HepG2 (cell line): ENCODE measurements around the gene NUFIP2. TPM values are rescaled to one million over a fixed set of nuclear protein-coding genes. Genes with fewer than 3 reads are reported as not detected.

Source experiments
- CENPX ChIP-seq: sonication (generic); formaldehyde crosslinking; IDR thresholded peaks from 2 replicates; pipeline ENCODE4 v1.9.0; 2021; ENCODE audit warnings: mild to moderate bottlenecking, missing genetic modification reagents, moderate library complexity
- ESRRA ChIP-seq: sonication (generic); formaldehyde crosslinking; IDR thresholded peaks from 2 replicates; pipeline ENCODE4 v1.5.1; 2020; ENCODE audit warnings: mild to moderate bottlenecking, low read depth, missing genetic modification reagents
- FOXA1 ChIP-seq, 2 experiments: fragments of 450-650 bp in 1 of 2; sonication (generic) in 1 of 2; formaldehyde crosslinking in 1 of 2; IDR thresholded peaks; 2 replicates each; pipeline versions ENCODE4 v1.4.0 to v1.6.1; 2016 to 2020; ENCODE audit warnings: missing genetic modification reagents in 1 of 2
- FOXK2 ChIP-seq: fragments of 450-650 bp; IDR thresholded peaks from 2 replicates; pipeline ENCODE4 v1.6.1; 2016
- HCFC1 ChIP-seq: fragments of 150-350 bp; IDR thresholded peaks from 2 replicates; pipeline ENCODE4 v1.6.1; 2014; ENCODE audit warnings: low read depth, low read length
- HNRNPUL1 ChIP-seq: fragments of 200-400 bp; formaldehyde crosslinking; IDR thresholded peaks from 2 replicates; pipeline ENCODE4 v1.6.1; 2017; ENCODE audit warnings: low read depth, mild to moderate bottlenecking, low read length, moderate library complexity
- NCOR1 ChIP-seq: fragments of 200-600 bp; sonication (generic); IDR thresholded peaks from 2 replicates; pipeline ENCODE4 v1.7.0; 2017; ENCODE audit warnings: antibody characterized with exemption, low read length, borderline replicate concordance
- NKX3-1 ChIP-seq: sonication (generic); formaldehyde crosslinking; IDR thresholded peaks from 2 replicates; pipeline ENCODE4 v1.5.0; 2020; ENCODE audit warnings: missing genetic modification reagents
- RFXAP ChIP-seq: sonication (generic); formaldehyde crosslinking; IDR thresholded peaks from 2 replicates; pipeline ENCODE4 v1.4.0; 2020; ENCODE audit warnings: missing genetic modification reagents, borderline replicate concordance
- TOE1 ChIP-seq: sonication (generic); formaldehyde crosslinking; IDR thresholded peaks from 2 replicates; pipeline ENCODE4 v1.4.0; 2020; ENCODE audit warnings: mild to moderate bottlenecking, missing genetic modification reagents
- WIZ ChIP-seq: sonication (generic); formaldehyde crosslinking; IDR thresholded peaks from 2 replicates; pipeline ENCODE4 v1.5.1; 2020; ENCODE audit warnings: mild to moderate bottlenecking, missing genetic modification reagents
- XRCC5 ChIP-seq: fragments of 200-400 bp; formaldehyde crosslinking; optimal IDR thresholded peaks from 2 replicates; pipeline ENCODE3; 2017; ENCODE audit warnings: mild to moderate bottlenecking, low read length
- ZFP36L1 ChIP-seq: sonication (generic); formaldehyde crosslinking; IDR thresholded peaks from 2 replicates; pipeline ENCODE4 v1.8.0; 2022; ENCODE audit warnings: mild to moderate bottlenecking, missing genetic modification reagents, moderate library complexity
- ZMAT3 ChIP-seq: sonication (generic); formaldehyde crosslinking; conservative IDR thresholded peaks from 2 replicates; pipeline ENCODE4 v1.7.0; 2021; ENCODE audit warnings: missing genetic modification reagents
- ZNF382 ChIP-seq: sonication (generic); formaldehyde crosslinking; IDR thresholded peaks from 2 replicates; pipeline ENCODE4 v1.5.0; 2020; ENCODE audit warnings: missing genetic modification reagents, mild to moderate bottlenecking, borderline replicate concordance
- ZNF660 ChIP-seq: sonication (generic); formaldehyde crosslinking; IDR thresholded peaks from 2 replicates; pipeline ENCODE4 v1.5.1; 2020; ENCODE audit warnings: mild to moderate bottlenecking, low read depth, missing genetic modification reagents, borderline replicate concordance
- ZNF879 ChIP-seq: sonication (generic); formaldehyde crosslinking; IDR thresholded peaks from 2 replicates; pipeline ENCODE4 v1.8.1; 2023; ENCODE audit warnings: missing genetic modification reagents
- ZSCAN12 ChIP-seq: sonication (generic); formaldehyde crosslinking; IDR thresholded peaks from 2 replicates; pipeline ENCODE4 v1.9.0; 2021; ENCODE audit warnings: mild to moderate bottlenecking, missing genetic modification reagents
- polyA plus RNA-seq, 8 experiments: library from polyadenylated mRNA; depleted of rRNA in 3 of 8; stranded (reverse) in 7 of 8; unstranded in 1 of 8; fragments of >200 nt; fragmentation: Illumina TruSeq in 4 of 8; extraction: Trizol in 4 of 8; gene quantifications; 2 replicates each; pipeline versions ENCODE4 v1.2.1 to v1.2.3, GENCODE V29; 2011 to 2016; ENCODE audit warnings: low read depth in 4 of 8, missing spikeins in 1 of 8, mixed read lengths in 1 of 8; ENCODE audit not compliant: insufficient read depth in 1 of 8
- total RNA-seq, 5 experiments: library from RNA; depleted of rRNA; stranded (reverse); fragments of >200 nt; fragmentation: Illumina TruSeq; extraction: Trizol; gene quantifications; 2 replicates each; pipeline ENCODE4 v1.2.3, GENCODE V29; 2016; ENCODE audit warnings: low read depth in 1 of 5
- TF ChIP-seq, protein P1 (sequence below): IDR thresholded peaks from 2 replicates; pipeline ENCODE4 v1.6.1; 2016; ENCODE audit warnings: mild to moderate bottlenecking, missing biosample characterization, missing genetic modification reagents
- TF ChIP-seq, protein P2 (sequence below): sonication (generic); formaldehyde crosslinking; IDR thresholded peaks from 2 replicates; pipeline ENCODE4 v1.4.0; 2020; ENCODE audit warnings: missing genetic modification reagents
- TF ChIP-seq, protein P3 (sequence below): IDR thresholded peaks from 2 replicates; pipeline ENCODE4 v1.6.1; 2018; ENCODE audit warnings: missing genetic modification reagents
- TF ChIP-seq, protein P4 (sequence below): sonication (generic); formaldehyde crosslinking; IDR thresholded peaks from 2 replicates; pipeline ENCODE4 v1.4.0; 2020; ENCODE audit warnings: missing genetic modification reagents
- TF ChIP-seq, protein P5 (sequence below): sonication (generic); formaldehyde crosslinking; IDR thresholded peaks from 2 replicates; pipeline ENCODE4 v1.8.0; 2022; ENCODE audit warnings: mild to moderate bottlenecking, missing genetic modification reagents; ENCODE audit not compliant: insufficient replicate concordance
- TF ChIP-seq, protein P6 (sequence below): sonication (generic); formaldehyde crosslinking; IDR thresholded peaks from 2 replicates; pipeline ENCODE4 v1.5.0; 2020; ENCODE audit warnings: missing genetic modification reagents

Gene NUFIP2
- total and polyA plus RNA-seq, 2 of the 13 experiments (the other 11 are each of a cell fraction or from before 2014, with no cell fraction given), result 10.3 to 30.8 TPM

DNA sequence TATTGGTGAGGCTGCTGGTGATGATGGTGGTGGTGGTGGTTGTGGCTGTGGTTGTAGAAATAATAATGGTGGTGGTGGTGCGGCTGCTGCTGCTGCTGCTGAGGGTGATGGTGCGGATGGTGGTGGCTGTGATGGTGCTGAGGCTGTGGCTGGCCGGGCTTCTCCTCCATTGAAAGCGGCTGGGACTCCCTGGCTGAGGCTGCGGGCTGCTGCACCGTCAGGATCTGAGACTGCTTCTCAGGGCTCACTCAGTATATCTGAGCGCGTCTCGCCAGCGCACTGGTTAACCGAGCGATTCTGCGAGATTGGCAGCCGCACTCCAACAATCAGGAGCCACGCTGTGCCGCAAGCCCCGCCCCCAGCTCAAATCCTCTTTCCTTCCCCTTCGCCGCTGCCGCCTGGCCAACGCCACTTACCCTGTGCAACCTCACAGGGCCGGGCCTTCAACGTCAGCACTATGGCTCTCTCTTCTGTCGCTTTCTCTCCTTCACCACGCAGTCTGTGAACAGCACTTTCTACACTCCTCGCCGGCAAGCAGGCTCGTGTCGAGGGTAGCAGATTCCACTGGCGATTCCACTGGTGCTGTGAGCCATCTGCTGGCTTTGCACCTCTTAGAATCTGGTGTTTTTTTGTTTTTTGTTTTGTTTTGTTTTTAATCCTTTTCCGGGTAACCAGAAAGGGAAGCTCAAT, at the start of gene NUFIP2 (continued):
- TF ChIP-seq HCFC1 (no peak), FOXK2 (peak; percentile 14; the same call in 1 of the 2 replicates), TOE1 (CRISPR knock-in tag) (peak; percentile 82; the same call in 1 of the 2 replicates), CENPX (CRISPR knock-in tag) (no peak), ESRRA (peak; percentile 42; the same call in 1 of the 2 replicates), RFXAP (CRISPR knock-in tag) (no peak; the same call in 1 of the 2 replicates), FOXA1 (IDR thresholded peaks at IDR 0.05) (no peak), FOXA1 (CRISPR knock-in tag; IDR thresholded peaks at IDR 0.05) (no peak), ZNF879 (CRISPR knock-in tag) (0 out of 2 replicates have a peak, but pooled peaks have one; percentile 83), ZFP36L1 (CRISPR knock-in tag) (no peak), ZMAT3 (CRISPR knock-in tag) (peak; percentile 67), ZSCAN12 (CRISPR knock-in tag) (no peak), WIZ (CRISPR knock-in tag) (no peak), XRCC5 (no peak), HNRNPUL1 (no peak), NKX3-1 (CRISPR knock-in tag) (peak; percentile 73; the same call in 1 of the 2 replicates), NCOR1 (no peak), ZNF382 (no peak), ZNF660 (CRISPR knock-in tag) (no peak; the same call in 1 of the 2 replicates)
- TF ChIP-seq, protein P1, sequence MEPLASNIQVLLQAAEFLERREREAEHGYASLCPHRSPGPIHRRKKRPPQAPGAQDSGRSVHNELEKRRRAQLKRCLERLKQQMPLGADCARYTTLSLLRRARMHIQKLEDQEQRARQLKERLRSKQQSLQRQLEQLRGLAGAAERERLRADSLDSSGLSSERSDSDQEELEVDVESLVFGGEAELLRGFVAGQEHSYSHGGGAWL (CRISPR knock-in tag), result peak; percentile 71
- TF ChIP-seq, protein P2, sequence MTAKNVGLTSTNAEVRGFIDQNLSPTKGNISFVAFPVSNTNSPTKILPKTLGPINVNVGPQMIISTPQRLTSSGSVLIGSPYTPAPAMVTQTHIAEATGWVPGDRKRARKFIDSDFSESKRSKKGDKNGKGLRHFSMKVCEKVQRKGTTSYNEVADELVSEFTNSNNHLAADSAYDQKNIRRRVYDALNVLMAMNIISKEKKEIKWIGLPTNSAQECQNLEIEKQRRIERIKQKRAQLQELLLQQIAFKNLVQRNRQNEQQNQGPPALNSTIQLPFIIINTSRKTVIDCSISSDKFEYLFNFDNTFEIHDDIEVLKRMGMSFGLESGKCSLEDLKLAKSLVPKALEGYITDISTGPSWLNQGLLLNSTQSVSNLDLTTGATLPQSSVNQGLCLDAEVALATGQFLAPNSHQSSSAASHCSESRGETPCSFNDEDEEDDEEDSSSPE (CRISPR knock-in tag), result peak; percentile 64
- TF ChIP-seq, protein P3, sequence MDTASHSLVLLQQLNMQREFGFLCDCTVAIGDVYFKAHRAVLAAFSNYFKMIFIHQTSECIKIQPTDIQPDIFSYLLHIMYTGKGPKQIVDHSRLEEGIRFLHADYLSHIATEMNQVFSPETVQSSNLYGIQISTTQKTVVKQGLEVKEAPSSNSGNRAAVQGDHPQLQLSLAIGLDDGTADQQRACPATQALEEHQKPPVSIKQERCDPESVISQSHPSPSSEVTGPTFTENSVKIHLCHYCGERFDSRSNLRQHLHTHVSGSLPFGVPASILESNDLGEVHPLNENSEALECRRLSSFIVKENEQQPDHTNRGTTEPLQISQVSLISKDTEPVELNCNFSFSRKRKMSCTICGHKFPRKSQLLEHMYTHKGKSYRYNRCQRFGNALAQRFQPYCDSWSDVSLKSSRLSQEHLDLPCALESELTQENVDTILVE, result peak; percentile 85; the same call in 1 of the 2 replicates
- TF ChIP-seq, protein P4, sequence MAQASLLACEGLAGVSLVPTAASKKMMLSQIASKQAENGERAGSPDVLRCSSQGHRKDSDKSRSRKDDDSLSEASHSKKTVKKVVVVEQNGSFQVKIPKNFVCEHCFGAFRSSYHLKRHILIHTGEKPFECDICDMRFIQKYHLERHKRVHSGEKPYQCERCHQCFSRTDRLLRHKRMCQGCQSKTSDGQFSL (CRISPR knock-in tag), result no peak; the same call in 1 of the 2 replicates
- TF ChIP-seq, protein P5, sequence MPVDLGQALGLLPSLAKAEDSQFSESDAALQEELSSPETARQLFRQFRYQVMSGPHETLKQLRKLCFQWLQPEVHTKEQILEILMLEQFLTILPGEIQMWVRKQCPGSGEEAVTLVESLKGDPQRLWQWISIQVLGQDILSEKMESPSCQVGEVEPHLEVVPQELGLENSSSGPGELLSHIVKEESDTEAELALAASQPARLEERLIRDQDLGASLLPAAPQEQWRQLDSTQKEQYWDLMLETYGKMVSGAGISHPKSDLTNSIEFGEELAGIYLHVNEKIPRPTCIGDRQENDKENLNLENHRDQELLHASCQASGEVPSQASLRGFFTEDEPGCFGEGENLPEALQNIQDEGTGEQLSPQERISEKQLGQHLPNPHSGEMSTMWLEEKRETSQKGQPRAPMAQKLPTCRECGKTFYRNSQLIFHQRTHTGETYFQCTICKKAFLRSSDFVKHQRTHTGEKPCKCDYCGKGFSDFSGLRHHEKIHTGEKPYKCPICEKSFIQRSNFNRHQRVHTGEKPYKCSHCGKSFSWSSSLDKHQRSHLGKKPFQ (CRISPR knock-in tag), result no peak
- TF ChIP-seq, protein P6, sequence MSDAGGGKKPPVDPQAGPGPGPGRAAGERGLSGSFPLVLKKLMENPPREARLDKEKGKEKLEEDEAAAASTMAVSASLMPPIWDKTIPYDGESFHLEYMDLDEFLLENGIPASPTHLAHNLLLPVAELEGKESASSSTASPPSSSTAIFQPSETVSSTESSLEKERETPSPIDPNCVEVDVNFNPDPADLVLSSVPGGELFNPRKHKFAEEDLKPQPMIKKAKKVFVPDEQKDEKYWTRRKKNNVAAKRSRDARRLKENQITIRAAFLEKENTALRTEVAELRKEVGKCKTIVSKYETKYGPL (CRISPR knock-in tag), result no peak
